Mesenchymal stem cell (in vitro differentiated cells and primary cell): Measurements from ENCODE around the gene HOXC12.
A peak's percentile ranks its signal among the peaks of the same experiment; 100 is the strongest.

Experiments
- DNase-seq: peaks from one replicate; pipeline ENCODE4 v3.0.0-alpha.2; 2013
- H2AFZ ChIP-seq: one replicate; pipeline ENCODE4 v1.6.1; 2013; ENCODE audit warnings: low read depth, mild to moderate bottlenecking, control low read depth, inconsistent platforms, low read length, moderate library complexity
- H2AK5ac ChIP-seq: 2 replicates; pipeline ENCODE4 v1.6.1; 2013; ENCODE audit warnings: low read length, moderate library complexity, mild to moderate bottlenecking, inconsistent platforms; ENCODE audit not compliant: severe bottlenecking
- H2BK120ac ChIP-seq: one replicate; pipeline ENCODE4 v1.6.1; 2013; ENCODE audit warnings: low read depth, mild to moderate bottlenecking, inconsistent platforms, low read length, moderate library complexity
- H2BK12ac ChIP-seq, 2 experiments: one replicate each; pipeline ENCODE4 v1.6.1; 2013; ENCODE audit warnings: inconsistent platforms in 2 of 2, low read length in 2 of 2, mild to moderate bottlenecking in 2 of 2, moderate library complexity in 2 of 2, control low read depth in 1 of 2
- H2BK15ac ChIP-seq: one replicate; pipeline ENCODE4 v1.6.1; 2013; ENCODE audit warnings: mild to moderate bottlenecking, low read depth, inconsistent platforms; ENCODE audit not compliant: poor library complexity, severe bottlenecking
- H2BK5ac ChIP-seq: 2 replicates; pipeline ENCODE4 v1.6.1; 2013; ENCODE audit warnings: low read depth, mild to moderate bottlenecking, low read length, control low read depth, inconsistent platforms; ENCODE audit not compliant: poor library complexity, severe bottlenecking
- H3K14ac ChIP-seq, 2 experiments: one replicate each; pipeline ENCODE4 v1.6.1; 2013; ENCODE audit warnings: inconsistent platforms in 2 of 2, low read length in 2 of 2, control low read depth in 1 of 2, mild to moderate bottlenecking in 1 of 2, moderate library complexity in 1 of 2
- H3K18ac ChIP-seq, 2 experiments: one replicate each; pipeline ENCODE4 v1.6.1; 2013; ENCODE audit warnings: inconsistent platforms in 2 of 2, low read length in 2 of 2, control low read depth in 1 of 2, low read depth in 1 of 2, mild to moderate bottlenecking in 1 of 2
- H3K23ac ChIP-seq, 2 experiments: one replicate each; pipeline ENCODE4 v1.6.1; 2013; ENCODE audit warnings: inconsistent platforms in 2 of 2, low read length in 2 of 2, mild to moderate bottlenecking in 2 of 2, moderate library complexity in 2 of 2, control low read depth in 1 of 2
- H3K27ac ChIP-seq: 2 replicates; pipeline ENCODE4 v1.5.1; 2013; ENCODE audit warnings: mild to moderate bottlenecking, moderate library complexity, low read length, control low read depth, inconsistent platforms; ENCODE audit not compliant: poor library complexity, severe bottlenecking
- H3K27me3 ChIP-seq, 2 experiments: 2 replicates each; pipeline versions ENCODE4 v1.6.1 to v1.7.0; 2013; ENCODE audit warnings: low read length in 2 of 2, mild to moderate bottlenecking in 2 of 2, moderate library complexity in 2 of 2, control low read depth in 1 of 2, inconsistent platforms in 1 of 2; ENCODE audit not compliant: control insufficient read depth in 1 of 2, insufficient read depth in 1 of 2
- H3K36me3 ChIP-seq, 2 experiments: 2 replicates each; pipeline versions ENCODE4 v1.6.1 to v1.7.0; 2013; ENCODE audit warnings: low read length in 2 of 2, control low read depth in 1 of 2, inconsistent platforms in 1 of 2, low read depth in 1 of 2, mild to moderate bottlenecking in 1 of 2; ENCODE audit not compliant: insufficient read depth in 2 of 2, control insufficient read depth in 1 of 2
- H3K4ac ChIP-seq, 2 experiments: one replicate each; pipeline ENCODE4 v1.6.1; 2013; ENCODE audit warnings: inconsistent platforms in 2 of 2, low read length in 2 of 2, mild to moderate bottlenecking in 2 of 2, moderate library complexity in 2 of 2, control low read depth in 1 of 2, low read depth in 1 of 2
- H3K4me1 ChIP-seq: 2 replicates; pipeline ENCODE4 v1.6.1; 2013; ENCODE audit warnings: low read depth, low read length, control low read depth; ENCODE audit not compliant: control insufficient read depth, insufficient read depth
- H3K4me2 ChIP-seq: 2 replicates; pipeline ENCODE4 v1.6.1; 2013; ENCODE audit warnings: low read length, mild to moderate bottlenecking, inconsistent platforms; ENCODE audit not compliant: poor library complexity, severe bottlenecking
- H3K4me3 ChIP-seq, 2 experiments: 2 replicates each; pipeline versions ENCODE4 v1.5.1 to v1.7.0; 2013; ENCODE audit warnings: low read length in 2 of 2, mild to moderate bottlenecking in 2 of 2, control low read depth in 1 of 2, low read depth in 1 of 2; ENCODE audit not compliant: insufficient read depth in 1 of 2
- H3K79me1 ChIP-seq: replicated peaks from 2 replicates; pipeline ENCODE4 v1.6.1; 2013; ENCODE audit warnings: mild to moderate bottlenecking, control low read depth, low read length, inconsistent platforms; ENCODE audit not compliant: poor library complexity, severe bottlenecking
- H3K9ac ChIP-seq: 2 replicates; pipeline ENCODE4 v1.7.0; 2013; ENCODE audit warnings: mild to moderate bottlenecking, low read length, moderate library complexity
- H3K9me3 ChIP-seq: 2 replicates; pipeline ENCODE4 v1.7.0; 2013; ENCODE audit warnings: mild to moderate bottlenecking, low read length; ENCODE audit not compliant: control insufficient read depth
- H4K8ac ChIP-seq: one replicate; pipeline ENCODE4 v1.6.1; 2013; ENCODE audit warnings: inconsistent platforms, mild to moderate bottlenecking, low read length, moderate library complexity
- H4K91ac ChIP-seq: one replicate; pipeline ENCODE4 v1.6.1; 2013; ENCODE audit warnings: mild to moderate bottlenecking, low read length, inconsistent platforms
- WGBS: methylation state at CpG from one replicate; pipeline ENCODE4 v1.1.7; 2013; ENCODE audit warnings: mixed read lengths; 5-methylcytosine and 5-hydroxymethylcytosine counted together

Gene HOXC12

GRCh38 chr12:53981634-53982565 lies 27.2 kb downstream of the HOXC12 start:
- no peak overlapping the region for H2BK15ac ChIP-seq
- no peaks in the 10 kb centered on the region for H3K9me3 ChIP-seq

GRCh38 chr12:53982648-53983567 lies 28.2 kb downstream of the HOXC12 start:
- no peak overlapping the region for H2AK5ac ChIP-seq
- H3K23ac ChIP-seq, result no peak overlapping the region

More at GRCh38 chr12:53981634-53982565, 27.2 kb downstream of the HOXC12 start:
- Histone ChIP-seq H2AFZ (no peak overlapping the region), H3K14ac (no peak overlapping the region), H2AK5ac (no peak overlapping the region), H3K23ac (peak overlapping the region in 1 of 2 experiments; percentile 36), H3K9ac (peak overlapping the region; percentile 81), H3K27ac (no peak overlapping the region), H3K4ac (no peak overlapping the region), H2BK120ac (no peak overlapping the region), H3K27me3 (peaks cover 24 to 71% of the 10 kb centered on the region in 2 experiments), H2BK5ac (no peak overlapping the region), H3K4me1 (peaks cover 10% of the 10 kb centered on the region), H3K36me3 (no peaks in the 10 kb centered on the region), H3K4me2 (no peak overlapping the region), H4K91ac (no peak overlapping the region), H2BK12ac (no peak overlapping the region), H3K18ac (no peak overlapping the region), H3K4me3 (peak overlapping the region in 1 of 2 experiments; percentile 36), H3K79me1 (peaks cover 1% of the 10 kb centered on the region), H4K8ac (no peak overlapping the region)
- 12% methylated on average over 29 of the region's 30 CpGs for WGBS
- DNase-seq, result no peak

GRCh38 chr12:53983568-53983949 lies 28.9 kb downstream of the HOXC12 start:
- Histone ChIP-seq H3K23ac (no peak overlapping the region), H3K9ac (peak overlapping the region; percentile 81), H3K9me3 (no peaks in the 10 kb centered on the region), H3K27me3 (peaks cover 12 to 55% of the 10 kb centered on the region in 2 experiments), H3K14ac (no peak overlapping the region), H2BK15ac (no peak overlapping the region), H3K18ac (no peak overlapping the region), H2BK12ac (no peak overlapping the region), H4K8ac (no peak overlapping the region), H2BK120ac (no peak overlapping the region), H3K4me2 (peak overlapping the region; percentile 25), H3K36me3 (no peaks in the 10 kb centered on the region), H3K4ac (no peak overlapping the region), H3K4me3 (peak overlapping the region in 1 of 2 experiments; percentile 36), H2AFZ (no peak overlapping the region), H3K27ac (no peak overlapping the region), H3K79me1 (peaks cover 2% of the 10 kb centered on the region), H4K91ac (no peak overlapping the region), H2AK5ac (no peak overlapping the region), H3K4me1 (peaks cover 17% of the 10 kb centered on the region), H2BK5ac (no peak overlapping the region)
- 10% methylated on average over 13 of the region's 17 CpGs for WGBS
- no peak for DNase-seq

More at GRCh38 chr12:53982648-53983567, 28.2 kb downstream of the HOXC12 start:
- Histone ChIP-seq H4K8ac (no peak overlapping the region), H3K14ac (no peak overlapping the region), H2BK120ac (no peak overlapping the region), H3K4me2 (peak overlapping the region; percentile 25), H3K36me3 (no peaks in the 10 kb centered on the region), H3K9ac (peak overlapping the region; percentile 81), H2BK5ac (no peak overlapping the region), H3K27me3 (peaks cover 16 to 61% of the 10 kb centered on the region in 2 experiments), H3K18ac (no peak overlapping the region), H3K27ac (no peak overlapping the region), H2BK15ac (no peak overlapping the region), H3K79me1 (peaks cover 1% of the 10 kb centered on the region), H3K4me3 (peak overlapping the region in 1 of 2 experiments; percentile 36), H3K9me3 (no peaks in the 10 kb centered on the region), H2AFZ (no peak overlapping the region), H2BK12ac (no peak overlapping the region), H3K4ac (no peak overlapping the region), H3K4me1 (peaks cover 15% of the 10 kb centered on the region), H4K91ac (no peak overlapping the region)
- no peak for DNase-seq
- 29% methylated on average over 23 of the region's 26 CpGs for WGBS
